Stomach (tissue), 9 donors: ENCODE results near the gene C22orf39. TPM values are rescaled to one million over a fixed set of nuclear protein-coding genes. Genes with fewer than 3 reads are reported as not detected.

Experiments
- DNase-seq, 2 donors: peaks; one replicate each; pipeline versions ENCODE4 v3.0.0 to v3.0.0-alpha.2; 2013 to 2019
- H3K27ac ChIP-seq, 5 donors: fragments of 200-600 bp in 4 of 5; sonication (generic) in 4 of 5; one replicate each; pipeline ENCODE4 v1.5.1; 2013 to 2019; ENCODE audit warnings: mild to moderate bottlenecking in 1 of 5, moderate library complexity in 1 of 5
- H3K27me3 ChIP-seq, 3 donors: fragments of 200-600 bp; sonication (generic); one replicate each; pipeline ENCODE4 v1.5.1; 2017 to 2019; ENCODE audit warnings: mixed run types in 1 of 3
- H3K36me3 ChIP-seq, 4 donors: fragments of 200-600 bp; sonication (generic); 1 replicate in 3 of 4; 2 replicates in 1 of 4; pipeline ENCODE4 v1.5.1; 2016 to 2019
- H3K4me1 ChIP-seq, 4 donors: fragments of 200-600 bp; sonication (generic); one replicate each; pipeline ENCODE4 v1.5.1; 2016 to 2019
- H3K4me3 ChIP-seq, 4 donors: fragments of 200-600 bp; sonication (generic) in 3 of 4; one replicate each; pipeline ENCODE4 v1.5.1; 2016 to 2019; ENCODE audit warnings: mild to moderate bottlenecking in 1 of 4
- H3K9me3 ChIP-seq, 4 donors: fragments of 200-600 bp; sonication (generic); one replicate each; pipeline ENCODE4 v1.5.1; 2016 to 2019
- EP300 ChIP-seq: sonication (generic); formaldehyde crosslinking; IDR thresholded peaks from one replicate; pipeline ENCODE4 v1.6.1; 2017; ENCODE audit warnings: antibody characterized with exemption
- POLR2A ChIP-seq, 4 donors: fragments of 450-650 bp; IDR thresholded peaks; one replicate each; pipeline ENCODE4 v1.6.1; 2016; ENCODE audit warnings: antibody characterized with exemption in 4 of 4, control low read depth in 2 of 4, mild to moderate bottlenecking in 1 of 4, moderate library complexity in 1 of 4
- POLR2AphosphoS5 ChIP-seq, 3 donors: sonication (generic); formaldehyde crosslinking; IDR thresholded peaks; one replicate each; pipeline ENCODE4 v1.6.1; 2016; ENCODE audit warnings: antibody characterized with exemption in 3 of 3
- WGBS, 5 donors: extraction: QIAGEN DNeasy Blood & Tissue Kit in 3 of 5; methylation state at CpG; one replicate each; pipeline versions ENCODE4 v1.1.5 to v1.1.7; 2013 to 2018; 5-methylcytosine and 5-hydroxymethylcytosine counted together
- intact Hi-C: fragments of 100-400 bp; cut with DNase I; formaldehyde crosslinking; loops from one replicate; pipeline ENCODE4 v1.15.1; 2023; ENCODE audit warnings: low total_unique reads
- polyA plus RNA-seq, 3 donors: library from polyadenylated mRNA; stranded (reverse); fragments of 200-250 nt; gene quantifications; one replicate each; pipeline ENCODE4 v1.2.3, GENCODE V29; 2013
- total RNA-seq, 5 donors: library from RNA; depleted of rRNA; stranded (reverse); fragments of >200 nt; gene quantifications; one replicate each; pipeline versions ENCODE4 v1.1.0 to v1.2.3, GENCODE V29; 2014 to 2016
- TF ChIP-seq, protein P1 (sequence below), 7 experiments: fragments of 450-650 bp in 4 of 7; fragments of 200-600 bp in 3 of 7; sonication (generic) in 3 of 7; IDR thresholded peaks; one replicate each; pipeline ENCODE4 v1.5.1; 2016 to 2019; ENCODE audit warnings: antibody characterized with exemption in 7 of 7, control low read depth in 2 of 7, mild to moderate bottlenecking in 1 of 7
- donor health status: healthy with polysubstance abuse.
- donor health status: Bipolar disorder and iron deficiency.
- donor health status: healthy.

Gene C22orf39
- total and polyA plus RNA-seq, 8 donors, result 23.6 to 124 (median 41.5) TPM

DNA sequence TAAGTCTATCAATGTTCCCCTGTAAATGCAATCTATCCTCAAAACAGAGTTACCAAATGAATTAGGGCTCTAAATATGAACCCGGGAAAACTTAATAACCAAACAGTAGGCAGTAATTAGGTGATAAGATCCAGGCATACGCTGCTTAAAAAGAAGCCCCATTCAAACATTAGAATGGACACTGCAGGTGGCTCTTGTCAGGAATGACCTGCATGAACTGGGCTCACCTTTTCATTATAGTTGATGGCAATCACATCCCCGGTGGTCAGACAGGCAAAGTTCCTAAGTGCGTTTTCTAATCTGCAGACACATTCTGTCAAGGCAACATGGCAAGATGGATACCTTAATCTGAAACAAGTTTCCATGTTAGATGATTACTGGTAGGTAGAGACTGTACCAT lies 17.5 kb upstream of the C22orf39 start:
- intact Hi-C loops, result no loop called here
- 76 to 85% (median 81%) methylated on average over 4 of the region's 4 CpGs for WGBS, 5 donors
- TF ChIP-seq, protein P1, sequence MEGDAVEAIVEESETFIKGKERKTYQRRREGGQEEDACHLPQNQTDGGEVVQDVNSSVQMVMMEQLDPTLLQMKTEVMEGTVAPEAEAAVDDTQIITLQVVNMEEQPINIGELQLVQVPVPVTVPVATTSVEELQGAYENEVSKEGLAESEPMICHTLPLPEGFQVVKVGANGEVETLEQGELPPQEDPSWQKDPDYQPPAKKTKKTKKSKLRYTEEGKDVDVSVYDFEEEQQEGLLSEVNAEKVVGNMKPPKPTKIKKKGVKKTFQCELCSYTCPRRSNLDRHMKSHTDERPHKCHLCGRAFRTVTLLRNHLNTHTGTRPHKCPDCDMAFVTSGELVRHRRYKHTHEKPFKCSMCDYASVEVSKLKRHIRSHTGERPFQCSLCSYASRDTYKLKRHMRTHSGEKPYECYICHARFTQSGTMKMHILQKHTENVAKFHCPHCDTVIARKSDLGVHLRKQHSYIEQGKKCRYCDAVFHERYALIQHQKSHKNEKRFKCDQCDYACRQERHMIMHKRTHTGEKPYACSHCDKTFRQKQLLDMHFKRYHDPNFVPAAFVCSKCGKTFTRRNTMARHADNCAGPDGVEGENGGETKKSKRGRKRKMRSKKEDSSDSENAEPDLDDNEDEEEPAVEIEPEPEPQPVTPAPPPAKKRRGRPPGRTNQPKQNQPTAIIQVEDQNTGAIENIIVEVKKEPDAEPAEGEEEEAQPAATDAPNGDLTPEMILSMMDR (IDR thresholded peaks at IDR 0.05), result no peak
- no peak for TF ChIP-seq POLR2AphosphoS5 (IDR thresholded peaks at IDR 0.05)
- no peak for TF ChIP-seq EP300
- no peak for TF ChIP-seq POLR2A (IDR thresholded peaks at IDR 0.05)
- Histone ChIP-seq H3K4me1 (no peaks in the 10 kb centered on the region), H3K9me3 (no peaks in the 10 kb centered on the region), H3K36me3 (peaks cover 85 to 100% (median 99%) of the 10 kb centered on the region in 4 donors), H3K4me3 (no peak overlapping the region), H3K27me3 (no peaks in the 10 kb centered on the region), H3K27ac (no peak overlapping the region)
- no peak for DNase-seq

GRCh38 chr22:19464546-19464945 lies 17.0 kb upstream of the C22orf39 start:
- Histone ChIP-seq H3K27ac (no peak overlapping the region), H3K36me3 (peaks cover 81 to 100% (median 99%) of the 10 kb centered on the region in 4 donors), H3K27me3 (no peaks in the 10 kb centered on the region), H3K4me3 (no peak overlapping the region), H3K9me3 (no peaks in the 10 kb centered on the region), H3K4me1 (no peaks in the 10 kb centered on the region)
- no peak for DNase-seq
- no peak for TF ChIP-seq POLR2AphosphoS5 (IDR thresholded peaks at IDR 0.05)
- WGBS, 5 donors, result 40 to 79% (median 69%) methylated on average over 1 of the region's 1 CpG
- intact Hi-C loops, result no loop called here

DNA sequence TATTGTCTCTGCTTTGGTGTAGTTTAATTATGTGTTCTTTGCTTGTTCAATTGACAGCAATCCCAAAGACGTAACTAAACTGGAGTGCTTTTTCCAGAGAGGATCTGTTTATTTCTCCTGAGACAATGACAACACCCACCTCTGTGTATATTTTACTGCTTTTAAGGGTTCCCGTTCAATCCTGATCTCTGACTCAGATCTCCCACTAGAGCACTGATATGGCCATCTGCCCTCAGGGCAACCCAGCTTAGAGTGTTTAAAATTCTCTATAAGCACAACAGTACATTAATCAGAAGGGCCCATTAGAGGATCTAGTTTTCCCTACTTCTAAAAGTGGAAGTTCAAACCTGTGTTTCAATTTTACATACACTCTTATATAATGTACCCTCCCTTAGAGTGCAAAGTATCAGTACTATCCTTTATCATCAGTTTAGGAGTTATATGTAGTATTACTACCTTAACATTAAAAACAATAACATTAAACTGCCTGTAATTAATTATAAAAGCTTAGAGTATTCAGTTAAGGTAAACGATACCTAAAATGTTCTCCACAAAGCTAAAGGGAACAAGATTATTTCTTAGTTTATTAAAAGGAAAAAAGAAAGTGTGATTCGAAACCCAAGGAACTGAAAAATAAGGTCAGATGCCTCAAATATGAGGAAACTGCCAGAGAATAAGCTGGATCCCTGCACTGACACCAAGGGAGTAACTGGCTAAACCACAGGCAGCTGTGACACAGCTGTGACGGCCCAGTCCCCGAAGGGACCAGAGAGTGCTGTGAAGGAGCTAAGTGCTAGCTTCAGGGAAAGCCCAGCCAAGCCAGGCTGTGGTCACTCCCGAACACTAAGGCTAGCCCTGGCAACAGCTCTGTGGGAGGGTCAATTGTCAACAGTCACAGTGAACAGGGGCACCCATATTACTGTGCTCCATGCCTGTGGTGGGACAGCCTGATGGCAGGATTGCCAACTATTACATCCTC lies 16.3 kb upstream of the C22orf39 start:
- no peak overlapping the region for H3K4me3 ChIP-seq
- no peak overlapping the region for H3K27ac ChIP-seq
- no peaks in the 10 kb centered on the region for H3K9me3 ChIP-seq
- H3K36me3 ChIP-seq, result peaks cover 79 to 100% (median 99%) of the 10 kb centered on the region in 4 donors
- DNase-seq, result no peak
- WGBS, 5 donors, result 67 to 79% (median 79%) methylated on average over 7 of the region's 7 CpGs
- TF ChIP-seq, protein P1 (IDR thresholded peaks at IDR 0.05), result no peak
- TF ChIP-seq POLR2AphosphoS5 (IDR thresholded peaks at IDR 0.05) (no peak), POLR2A (IDR thresholded peaks at IDR 0.05) (no peak), EP300 (no peak)
- intact Hi-C loops, result no loop called here
- H3K4me1 ChIP-seq, result no peaks in the 10 kb centered on the region
- no peaks in the 10 kb centered on the region for H3K27me3 ChIP-seq

DNA sequence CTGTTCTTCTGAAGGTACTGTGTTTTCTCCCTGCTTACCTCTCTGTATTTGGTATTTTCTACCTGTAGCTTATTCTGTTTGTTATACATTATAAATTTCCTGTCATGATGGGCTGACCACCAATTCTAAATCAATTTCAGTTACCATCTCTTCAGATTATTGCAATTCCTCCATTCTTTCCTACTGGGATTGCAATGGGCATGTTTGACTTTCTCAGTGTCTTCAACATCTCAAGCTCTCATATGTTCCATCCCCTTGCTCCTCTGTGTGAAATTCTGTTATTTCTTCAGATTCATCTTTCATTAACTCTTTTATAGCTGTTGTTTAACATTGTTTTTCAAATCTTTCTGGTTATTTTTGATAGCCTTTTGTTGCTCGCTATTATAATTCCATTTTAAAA lies 15.5 kb upstream of the C22orf39 start:
- intact Hi-C loops, result no loop called here
- peaks cover 79 to 100% (median 99%) of the 10 kb centered on the region in 4 donors for H3K36me3 ChIP-seq
- no peaks in the 10 kb centered on the region for H3K4me1 ChIP-seq
- no peaks in the 10 kb centered on the region for H3K27me3 ChIP-seq
- TF ChIP-seq EP300 (no peak), POLR2AphosphoS5 (IDR thresholded peaks at IDR 0.05) (no peak), POLR2A (IDR thresholded peaks at IDR 0.05) (no peak)
- TF ChIP-seq, protein P1 (IDR thresholded peaks at IDR 0.05), result no peak
- H3K9me3 ChIP-seq, result no peaks in the 10 kb centered on the region
- WGBS, 5 donors, result 94 to 99% (median 96%) methylated on average over 1 of the region's 1 CpG
- no peak overlapping the region for H3K27ac ChIP-seq
- H3K4me3 ChIP-seq, result no peak overlapping the region
- no peak for DNase-seq

GRCh38 chr22:19461506-19461905 lies 14.0 kb upstream of the C22orf39 start:
- no peaks in the 10 kb centered on the region for H3K4me1 ChIP-seq
- TF ChIP-seq, protein P1 (IDR thresholded peaks at IDR 0.05), result no peak
- TF ChIP-seq EP300 (no peak), POLR2AphosphoS5 (IDR thresholded peaks at IDR 0.05) (no peak), POLR2A (IDR thresholded peaks at IDR 0.05) (no peak)
- H3K4me3 ChIP-seq, result no peak overlapping the region
- peaks cover 79 to 100% (median 99%) of the 10 kb centered on the region in 4 donors for H3K36me3 ChIP-seq
- H3K27me3 ChIP-seq, result no peaks in the 10 kb centered on the region
- WGBS, 5 donors, result 77 to 91% (median 87%) methylated on average over 1 of the region's 1 CpG
- H3K9me3 ChIP-seq, result no peaks in the 10 kb centered on the region
- no peak overlapping the region for H3K27ac ChIP-seq
- intact Hi-C loops, result no loop called here
- DNase-seq, result no peak
